ENCODE data around the gene SLC22A2. TPM values are rescaled to one million over a fixed set of nuclear protein-coding genes. Genes with fewer than 3 reads are reported as not detected.
A peak's percentile ranks its signal among the peaks of the same experiment; 100 is the strongest.

The SLC22A2 gene
- total and polyA plus RNA-seq, 2 experiments from 2014 or later, result 0.94 to 1.1 TPM

- TF ChIP-seq ZNF462 (CRISPR knock-in tag; IDR thresholded peaks at IDR 0.05) (no peak), ETS1 (IDR thresholded peaks at IDR 0.05) (no peak)
These were observed 21.2 kb upstream of the SLC22A2 start (continued) for GRCh38 chr6:160279850-160280249.

- Histone ChIP-seq H3K4me1 (ENCODE audit: insufficient read depth) (no peaks in the 10 kb centered on the region), H3K9me2 (ENCODE audit: insufficient read depth) (0 out of 2 replicates have a peak, but pooled peaks cover 3% of the 10 kb centered on the region), H3K27ac (ENCODE audit: low read depth) (no peak overlapping the region), H3K36me3 (ENCODE audit: insufficient read depth) (no peaks in the 10 kb centered on the region), H3F3A (replicated peaks; ENCODE audit: low read depth) (no peaks in the 10 kb centered on the region; the same call in 1 of the 2 replicates), H3K79me2 (replicated peaks; ENCODE audit: insufficient read depth) (no peaks in the 10 kb centered on the region), H4K20me1 (replicated peaks; ENCODE audit: insufficient read depth) (no peaks in the 10 kb centered on the region), H3K27me3 (ENCODE audit: insufficient read depth) (no peaks in the 10 kb centered on the region), H2AFZ (peak overlapping the region; percentile 90), H3K4me3 (no peak overlapping the region), H3K4me2 (no peak overlapping the region; the same call in 1 of the 2 replicates)
- no peak overlapping the region; the same call in 1 of the 2 replicates for H3K27ac Mint-ChIP-seq
- H3K36me3 Mint-ChIP-seq (ENCODE audit: low read depth), result no peaks in the 10 kb centered on the region; the same call in 2 of the 3 replicates
- ATAC-seq, result no peak
- H3K4me3 Mint-ChIP-seq, result no peak overlapping the region
- peaks cover 3% of the 10 kb centered on the region; the same call in 2 of the 3 replicates for H3K9me3 Mint-ChIP-seq
- DNase-seq (ENCODE audit: low spot score), result peak; percentile 32
- peaks cover 9% of the 10 kb centered on the region for H3K27me3 Mint-ChIP-seq (ENCODE audit: insufficient read depth, low read depth, poor library complexity)
- H3K4me1 Mint-ChIP-seq, result peaks cover 24% of the 10 kb centered on the region
- no peak for TF ChIP-seq CREB1 (CRISPR knock-in tag; IDR thresholded peaks at IDR 0.05; ENCODE audit: low read depth)
- TF ChIP-seq ZNF462 (CRISPR knock-in tag; IDR thresholded peaks at IDR 0.05), result no peak
- TF ChIP-seq JUNB (IDR thresholded peaks at IDR 0.05; ENCODE audit: unreplicated experiment), result no peak
- no peak for TF ChIP-seq CTCF (conservative IDR thresholded peaks at IDR 0.05; ENCODE audit: low read depth in 2 of 2)
- TF ChIP-seq STAT1 (IDR thresholded peaks at IDR 0.05; ENCODE audit: unreplicated experiment), result no peak
These were observed 20.2 kb upstream of the SLC22A2 start for GRCh38 chr6:160278786-160279310.

All from GM23338 (cell line).